COR-L47 (cell line): ENCODE results near the gene DOCK2.

Experiments used
- DNase-seq: peaks from one replicate; lab custom pipeline; 2025; lab: John Stamatoyannopoulos, UW

The DOCK2 gene

DNA sequence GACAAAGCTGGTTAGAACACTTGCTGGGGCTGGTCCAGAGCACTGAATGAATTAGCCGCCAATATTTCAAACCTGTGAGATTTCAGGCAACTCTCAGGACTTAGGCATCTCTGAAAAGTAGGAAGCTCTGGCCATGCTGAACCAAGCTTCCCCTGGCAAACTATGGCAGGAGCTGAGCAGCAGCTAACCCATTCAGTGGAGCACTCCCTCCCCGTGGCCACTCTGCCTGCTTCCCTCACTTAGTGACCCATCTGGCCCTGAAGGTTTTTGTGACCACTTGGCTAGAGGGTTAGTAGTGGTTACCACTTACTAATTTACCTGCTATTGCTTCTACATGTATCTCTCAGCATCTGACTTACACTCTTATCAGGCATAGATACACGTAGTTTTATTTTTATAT, 494.2 kb downstream of the DOCK2 start:
- no peak for DNase-seq

DNA sequence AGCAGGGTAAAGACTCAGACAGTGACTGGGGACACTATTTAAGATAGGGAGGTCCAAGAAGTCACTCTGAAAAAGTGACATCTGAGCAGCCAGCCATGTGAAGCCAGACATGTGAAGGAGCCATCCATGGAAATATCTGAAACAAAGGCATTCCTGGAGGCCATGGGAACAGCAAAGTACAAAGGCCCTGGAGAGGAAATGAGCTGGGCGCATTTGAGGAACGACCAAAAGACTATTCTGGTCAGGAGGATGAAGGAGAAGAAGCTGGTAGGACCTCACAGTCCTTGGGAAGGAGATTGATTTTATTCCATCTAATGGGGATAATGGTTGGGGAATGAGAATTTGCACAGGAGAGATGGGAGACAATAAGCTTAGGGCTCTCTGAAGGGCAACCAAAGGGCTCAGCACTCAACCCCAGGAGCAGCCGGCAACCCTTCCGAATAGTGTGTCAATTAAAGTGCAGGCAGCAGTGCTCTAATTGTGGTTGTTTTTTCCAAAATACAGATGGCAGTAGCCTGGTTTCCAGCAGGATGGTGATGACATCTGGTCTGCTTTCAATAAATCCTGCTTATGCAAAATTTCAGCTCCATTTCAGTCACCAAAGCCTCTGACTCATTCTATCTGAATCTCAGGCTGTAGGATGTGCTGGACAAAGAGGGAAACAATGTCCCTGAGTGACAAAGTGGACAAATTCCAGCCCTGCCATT, 495.3 kb downstream of the DOCK2 start:
- DNase-seq, result no peak
